Osteocyte (in vitro differentiated cells): Measurements from ENCODE around the gene IRF7. TPM values are rescaled to one million over a fixed set of nuclear protein-coding genes. Genes with fewer than 3 reads are reported as not detected.

ENCODE experiments used
- DNase-seq: peaks from one replicate; pipeline ENCODE4 v3.0.0; 2021; ENCODE audit warnings: mixed read lengths; ENCODE audit not compliant: unreplicated experiment; ENCODE audit errors: extremely low spot score
- H3K27ac Mint-ChIP-seq: one replicate; pipeline ENCODE4 v1.8.0; 2021; ENCODE audit warnings: mild to moderate bottlenecking, mixed read lengths; ENCODE audit not compliant: unreplicated experiment
- H3K27me3 Mint-ChIP-seq: one replicate; pipeline ENCODE4 v1.8.0; 2021; ENCODE audit warnings: mixed read lengths; ENCODE audit not compliant: unreplicated experiment
- H3K36me3 Mint-ChIP-seq: one replicate; pipeline ENCODE4 v1.8.0; 2021; ENCODE audit warnings: mixed read lengths; ENCODE audit not compliant: unreplicated experiment
- H3K4me1 Mint-ChIP-seq: one replicate; pipeline ENCODE4 v1.8.0; 2021; ENCODE audit warnings: mixed read lengths; ENCODE audit not compliant: unreplicated experiment
- H3K4me3 Mint-ChIP-seq: one replicate; pipeline ENCODE4 v1.8.0; 2021; ENCODE audit warnings: mild to moderate bottlenecking, moderate library complexity, mixed read lengths; ENCODE audit not compliant: unreplicated experiment
- H3K9me3 Mint-ChIP-seq: one replicate; pipeline ENCODE4 v1.8.0; 2021; ENCODE audit warnings: mixed read lengths; ENCODE audit not compliant: unreplicated experiment
- long read RNA-seq: library from polyadenylated mRNA; unstranded; transcript quantifications from one replicate; pipeline ENCODE4 v2.0.0, GENCODE V29; 2021
- total RNA-seq: library from RNA; stranded (reverse); gene quantifications from 2 replicates; pipeline ENCODE4 v1.2.1, GENCODE V29; 2021
- TF ChIP-seq, protein P1 (sequence below): fragments of 200-600 bp; sonication (generic); IDR thresholded peaks from 2 replicates; pipeline ENCODE4 v1.5.0; 2021; ENCODE audit warnings: antibody characterized with exemption, mild to moderate bottlenecking, moderate library complexity

Gene IRF7
- total RNA-seq, result 14.4 and 15.4 TPM in 2 replicates
- long read RNA-seq, partial matches to known transcripts, result 0 of 2 reads
- long read RNA-seq, other reads (novel, unspliced or antisense), result 0 of 2 reads

DNA sequence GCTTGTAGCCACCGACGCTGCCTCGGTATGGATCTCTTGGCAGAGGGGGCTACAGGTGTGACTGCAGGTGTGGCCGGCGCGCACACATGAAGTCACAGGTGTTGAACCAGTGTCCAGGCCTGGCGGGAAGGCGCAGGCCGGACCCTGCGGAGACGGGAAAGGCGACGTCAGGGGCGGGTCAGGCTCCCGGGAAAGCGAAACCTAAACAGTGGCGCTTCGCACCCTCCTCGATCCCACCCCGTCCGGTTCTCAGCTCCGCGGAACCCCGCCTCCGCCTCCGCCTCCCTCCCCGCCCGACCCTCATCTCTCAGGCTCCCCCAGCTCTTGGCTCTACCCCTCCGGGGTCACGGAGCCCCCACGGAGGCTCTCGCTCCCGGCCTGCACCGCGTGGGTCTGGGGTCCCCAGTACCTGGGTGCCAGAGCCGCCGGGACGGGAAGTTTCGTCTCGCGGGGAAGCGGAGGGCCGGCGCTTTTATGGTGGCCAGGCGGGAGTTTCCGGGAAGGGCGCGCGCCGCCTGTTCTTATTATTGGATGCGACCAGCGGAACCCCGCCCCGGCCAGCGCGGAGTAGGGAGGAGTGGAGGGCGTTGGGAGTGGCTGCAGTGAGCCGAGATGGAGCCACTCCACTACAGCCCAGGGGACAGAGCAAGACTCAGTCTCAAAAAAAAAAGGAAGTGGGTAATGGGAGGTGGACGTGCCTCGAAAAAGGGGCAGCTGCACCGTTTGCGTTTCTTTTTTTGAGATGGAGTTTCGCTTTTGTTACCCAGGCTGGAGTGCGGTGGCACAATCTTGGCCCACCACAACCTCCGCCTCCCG, at the start of gene IRF7:
IRF7 (minus strand) TSS at position 447 of the 816 bp plus-strand sequence. CDS start 586 bp downstream, outside the sequence.
- peak; percentile 97 for DNase-seq
- peak within 1 kb of the TSS; percentile 89 for H3K27ac Mint-ChIP-seq
- H3K27me3 Mint-ChIP-seq, result no peaks in the 10 kb centered on the region
- peak within 1 kb of the TSS; percentile 84 for H3K4me3 Mint-ChIP-seq
- H3K36me3 Mint-ChIP-seq, result peaks cover 8% of the 10 kb centered on the region
- H3K4me1 Mint-ChIP-seq, result peaks cover 10% of the 10 kb centered on the region
- TF ChIP-seq, protein P1, sequence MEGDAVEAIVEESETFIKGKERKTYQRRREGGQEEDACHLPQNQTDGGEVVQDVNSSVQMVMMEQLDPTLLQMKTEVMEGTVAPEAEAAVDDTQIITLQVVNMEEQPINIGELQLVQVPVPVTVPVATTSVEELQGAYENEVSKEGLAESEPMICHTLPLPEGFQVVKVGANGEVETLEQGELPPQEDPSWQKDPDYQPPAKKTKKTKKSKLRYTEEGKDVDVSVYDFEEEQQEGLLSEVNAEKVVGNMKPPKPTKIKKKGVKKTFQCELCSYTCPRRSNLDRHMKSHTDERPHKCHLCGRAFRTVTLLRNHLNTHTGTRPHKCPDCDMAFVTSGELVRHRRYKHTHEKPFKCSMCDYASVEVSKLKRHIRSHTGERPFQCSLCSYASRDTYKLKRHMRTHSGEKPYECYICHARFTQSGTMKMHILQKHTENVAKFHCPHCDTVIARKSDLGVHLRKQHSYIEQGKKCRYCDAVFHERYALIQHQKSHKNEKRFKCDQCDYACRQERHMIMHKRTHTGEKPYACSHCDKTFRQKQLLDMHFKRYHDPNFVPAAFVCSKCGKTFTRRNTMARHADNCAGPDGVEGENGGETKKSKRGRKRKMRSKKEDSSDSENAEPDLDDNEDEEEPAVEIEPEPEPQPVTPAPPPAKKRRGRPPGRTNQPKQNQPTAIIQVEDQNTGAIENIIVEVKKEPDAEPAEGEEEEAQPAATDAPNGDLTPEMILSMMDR, result no peak
- H3K9me3 Mint-ChIP-seq, result no peaks in the 10 kb centered on the region

DNA sequence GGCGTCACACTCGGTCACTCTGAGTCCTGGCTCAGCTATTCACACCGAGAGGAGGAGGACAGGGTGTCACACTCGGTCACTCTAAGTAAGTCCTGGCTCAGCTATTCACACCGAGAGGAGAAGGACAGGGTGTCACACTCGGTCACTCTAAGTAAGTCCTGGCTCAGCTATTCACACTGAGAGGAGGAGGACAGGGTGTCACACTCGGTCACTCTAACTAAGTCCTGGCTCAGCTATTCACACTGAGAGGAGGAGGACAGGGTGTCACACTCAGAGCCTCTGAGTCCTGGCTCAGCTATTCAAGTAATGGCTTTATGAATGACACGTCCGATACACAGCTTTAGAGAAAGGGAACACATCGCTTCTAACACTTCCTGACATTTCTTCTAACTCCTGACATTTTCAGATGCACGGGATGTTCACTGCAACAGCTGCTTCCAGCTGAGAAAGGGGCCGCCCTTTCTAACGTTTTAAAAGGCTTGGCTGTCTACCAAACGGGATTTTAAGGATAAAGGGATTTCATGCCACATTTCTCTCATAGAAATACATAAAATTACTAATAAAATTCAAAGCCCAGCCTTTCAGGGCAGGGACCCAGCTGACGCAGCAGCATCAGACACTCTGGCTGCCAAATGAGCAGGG, 49.4 kb upstream of the IRF7 start:
- H3K4me3 Mint-ChIP-seq, result no peak overlapping the region
- no peaks in the 10 kb centered on the region for H3K27me3 Mint-ChIP-seq
- H3K9me3 Mint-ChIP-seq, result no peaks in the 10 kb centered on the region
- H3K4me1 Mint-ChIP-seq, result peaks cover 11% of the 10 kb centered on the region
- peak overlapping the region; percentile 76 for H3K27ac Mint-ChIP-seq
- TF ChIP-seq, protein P1, result no peak
- no peak for DNase-seq
- H3K36me3 Mint-ChIP-seq, result peaks cover 24% of the 10 kb centered on the region

DNA sequence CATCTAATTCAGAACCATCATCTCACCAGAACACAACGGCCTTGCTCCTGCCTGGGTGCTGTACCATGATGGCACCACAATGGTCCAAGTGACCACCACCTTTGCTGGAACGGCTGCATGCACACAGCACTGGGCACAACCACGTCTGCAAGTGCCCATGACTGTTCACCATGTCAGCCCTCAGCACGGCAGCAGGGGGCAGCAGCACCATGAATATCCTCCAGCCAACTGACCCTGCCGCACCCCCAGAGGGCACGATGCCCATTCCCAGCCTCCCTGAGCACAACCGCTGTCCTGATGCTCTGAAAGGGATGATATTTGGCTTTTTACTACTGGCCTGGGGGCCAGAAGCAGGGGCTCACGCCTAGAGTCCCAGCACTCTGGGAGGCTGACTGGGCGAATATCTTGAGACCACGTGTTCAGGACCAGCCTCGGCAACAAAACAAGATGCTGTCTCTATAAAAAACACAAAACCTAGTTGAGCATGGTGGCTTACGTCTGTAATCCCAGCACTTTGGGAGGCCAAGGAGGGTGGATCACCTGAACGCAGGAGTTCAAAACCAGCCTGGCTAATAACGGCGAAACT, 47.0 kb upstream of the IRF7 start:
- Mint-ChIP-seq H3K27ac (peak overlapping the region; percentile 67), H3K4me1 (peaks cover 11% of the 10 kb centered on the region)
- TF ChIP-seq, protein P1, result peak; percentile 81

DNA sequence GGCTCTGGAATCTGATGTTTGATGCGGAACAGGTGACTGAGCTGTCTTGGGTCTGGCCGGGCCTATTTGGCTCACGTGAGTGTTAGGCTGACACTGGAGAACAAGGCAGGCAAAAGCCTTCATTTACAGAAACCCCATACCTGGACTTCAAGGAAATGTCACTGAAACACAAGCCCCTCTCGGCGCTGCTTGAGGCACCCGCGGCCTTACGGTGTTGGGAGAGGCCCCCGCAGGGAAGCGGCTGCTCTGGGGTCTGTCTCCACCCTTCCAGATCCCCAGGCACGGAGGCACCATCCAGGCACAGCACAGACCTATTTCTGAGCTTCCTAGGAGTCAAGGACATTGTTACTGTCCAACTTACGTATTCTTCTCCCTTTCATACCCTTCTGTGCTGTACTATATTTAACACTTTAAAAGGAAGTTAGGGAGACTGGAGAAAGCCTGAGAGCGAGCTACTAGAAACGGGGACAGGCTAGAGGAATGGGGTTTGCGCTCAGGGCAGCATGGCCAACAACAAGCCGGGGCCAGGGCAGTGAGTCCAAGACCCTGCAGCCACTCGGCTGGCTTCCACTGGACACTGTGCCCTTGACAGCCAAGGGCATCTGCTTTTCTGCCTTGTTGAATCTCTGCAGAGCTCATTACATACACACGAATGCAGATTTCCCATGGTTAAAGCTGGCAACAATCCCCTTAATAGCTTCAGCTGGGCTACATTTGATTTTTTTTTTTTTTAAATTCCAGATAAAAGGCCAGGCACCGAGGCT, 45.1 kb upstream of the IRF7 start:
- peaks cover 24% of the 10 kb centered on the region for H3K36me3 Mint-ChIP-seq
- no peaks in the 10 kb centered on the region for H3K9me3 Mint-ChIP-seq
- no peak overlapping the region for H3K4me3 Mint-ChIP-seq
- no peak overlapping the region for H3K27ac Mint-ChIP-seq
- TF ChIP-seq, protein P1, result no peak
- no peaks in the 10 kb centered on the region for H3K27me3 Mint-ChIP-seq
- peaks cover 7% of the 10 kb centered on the region for H3K4me1 Mint-ChIP-seq
- no peak for DNase-seq

More for the DNA sequence above, 47.0 kb upstream of the IRF7 start:
- H3K9me3 Mint-ChIP-seq, result no peaks in the 10 kb centered on the region
- no peak overlapping the region for H3K4me3 Mint-ChIP-seq
- no peaks in the 10 kb centered on the region for H3K27me3 Mint-ChIP-seq
- H3K36me3 Mint-ChIP-seq, result peaks cover 30% of the 10 kb centered on the region
- DNase-seq, result no peak
